Glutamatergic neuron (in vitro differentiated cells): Measurements from ENCODE around the gene NFKBIA. TPM values are rescaled to one million over a fixed set of nuclear protein-coding genes. Genes with fewer than 3 reads are reported as not detected.

Source experiments
- DNase-seq: peaks from one replicate; pipeline ENCODE4 v3.0.0; 2022
- H3K27ac Mint-ChIP-seq: one replicate; pipeline ENCODE4 v1.8.0; 2020; ENCODE audit warnings: mild to moderate bottlenecking, mixed read lengths, inconsistent platforms; ENCODE audit not compliant: unreplicated experiment
- H3K27me3 Mint-ChIP-seq: one replicate; pipeline ENCODE4 v1.8.0; 2020; ENCODE audit warnings: mild to moderate bottlenecking, moderate library complexity, mixed read lengths, inconsistent platforms; ENCODE audit not compliant: unreplicated experiment
- H3K36me3 Mint-ChIP-seq: one replicate; pipeline ENCODE4 v1.8.0; 2020; ENCODE audit warnings: mild to moderate bottlenecking, mixed read lengths, inconsistent platforms; ENCODE audit not compliant: unreplicated experiment
- H3K4me1 Mint-ChIP-seq: one replicate; pipeline ENCODE4 v1.8.0; 2020; ENCODE audit warnings: mild to moderate bottlenecking, low read depth, mixed read lengths, inconsistent platforms; ENCODE audit not compliant: unreplicated experiment
- H3K4me3 Mint-ChIP-seq: one replicate; pipeline ENCODE4 v1.8.0; 2020; ENCODE audit warnings: mild to moderate bottlenecking, mixed read lengths, inconsistent platforms; ENCODE audit not compliant: unreplicated experiment
- H3K9me3 Mint-ChIP-seq: one replicate; pipeline ENCODE4 v1.8.0; 2020; ENCODE audit warnings: mild to moderate bottlenecking, moderate library complexity, mixed read lengths, inconsistent platforms; ENCODE audit not compliant: unreplicated experiment
- CTCF ChIP-seq: fragments of 200-600 bp; sonication (generic); IDR thresholded peaks from one replicate; pipeline ENCODE4 v1.5.0; 2021; ENCODE audit not compliant: partially characterized antibody, unreplicated experiment
- total RNA-seq: library from RNA; stranded (reverse); fragmentation: NEBNext Ultra II Directional; extraction: Animal tissue kit (Norgen Biotek cat#: 25700); gene quantifications from one replicate; pipeline ENCODE4 v1.2.1, GENCODE V29; 2021; ENCODE audit not compliant: unreplicated experiment

NFKBIA gene
- total RNA-seq, 1 donor from 2014 or later, result 20.1 TPM

- H3K27ac Mint-ChIP-seq, result no peak overlapping the region
- no peak overlapping the region for H3K4me3 Mint-ChIP-seq
- peaks cover 2% of the 10 kb centered on the region for H3K4me1 Mint-ChIP-seq
- TF ChIP-seq CTCF, result no peak
- DNase-seq, result no peak
- H3K36me3 Mint-ChIP-seq, result peaks cover 4% of the 10 kb centered on the region
- no peaks in the 10 kb centered on the region for H3K27me3 Mint-ChIP-seq
- no peaks in the 10 kb centered on the region for H3K9me3 Mint-ChIP-seq
Measured at GRCh38 chr14:35368139-35368460, 36.4 kb downstream of the NFKBIA start.

DNA sequence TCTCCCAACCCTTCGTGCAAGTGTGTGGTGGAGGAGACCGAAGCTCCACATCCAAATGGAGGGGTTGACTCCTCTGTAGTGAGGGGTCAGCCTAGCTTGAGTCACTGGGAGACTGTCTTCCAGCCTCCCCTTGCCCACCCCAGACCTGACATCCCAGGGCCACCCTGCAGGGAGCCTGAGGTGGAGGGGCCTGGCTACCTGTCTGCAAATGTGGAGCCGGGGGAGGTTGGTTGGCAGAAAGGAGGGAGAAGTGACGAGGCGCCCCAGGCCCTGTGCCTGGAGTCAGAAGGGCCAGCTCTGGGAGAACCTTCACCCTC is 37.5 kb downstream of the NFKBIA start:
- no peaks in the 10 kb centered on the region for H3K9me3 Mint-ChIP-seq
- no peaks in the 10 kb centered on the region for H3K27me3 Mint-ChIP-seq
- DNase-seq, result no peak
- H3K27ac Mint-ChIP-seq, result no peak overlapping the region
- H3K36me3 Mint-ChIP-seq, result peaks cover 4% of the 10 kb centered on the region
- TF ChIP-seq CTCF, result no peak
- H3K4me1 Mint-ChIP-seq, result peaks cover 2% of the 10 kb centered on the region
- no peak overlapping the region for H3K4me3 Mint-ChIP-seq

- Mint-ChIP-seq H3K4me1 (peaks cover 2% of the 10 kb centered on the region), H3K27ac (no peak overlapping the region), H3K4me3 (no peak overlapping the region), H3K36me3 (peaks cover 4% of the 10 kb centered on the region), H3K27me3 (no peaks in the 10 kb centered on the region), H3K9me3 (no peaks in the 10 kb centered on the region)
- no peak for DNase-seq
- no peak for TF ChIP-seq CTCF
Measured at GRCh38 chr14:35366521-35366976, 38.0 kb downstream of the NFKBIA start.

DNA sequence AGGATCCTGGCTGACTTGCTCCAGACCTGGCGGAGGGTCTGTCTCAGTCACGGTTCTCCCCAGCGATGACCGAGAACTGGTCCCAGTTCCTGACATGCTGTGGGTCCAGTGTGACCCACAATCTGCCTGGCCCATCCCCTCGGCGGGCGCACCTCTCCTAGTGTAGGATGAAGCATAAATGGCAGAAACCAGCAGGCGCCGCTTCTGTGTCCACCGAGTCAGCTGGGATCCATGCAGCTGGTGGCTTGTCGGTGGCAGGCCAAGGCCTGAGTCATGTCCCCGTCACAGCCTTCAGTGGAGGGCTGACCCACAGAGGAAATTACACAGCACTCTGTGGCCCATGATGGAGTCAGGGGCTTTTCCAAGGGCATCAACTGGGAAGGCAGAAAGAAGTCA is 38.5 kb downstream of the NFKBIA start:
- Mint-ChIP-seq H3K27me3 (no peaks in the 10 kb centered on the region), H3K4me3 (no peak overlapping the region), H3K27ac (no peak overlapping the region), H3K4me1 (peaks cover 2% of the 10 kb centered on the region), H3K9me3 (no peaks in the 10 kb centered on the region), H3K36me3 (peaks cover 1% of the 10 kb centered on the region)
- TF ChIP-seq CTCF, result no peak
- no peak for DNase-seq

- H3K9me3 Mint-ChIP-seq, result no peaks in the 10 kb centered on the region
- no peak overlapping the region for H3K4me3 Mint-ChIP-seq
- H3K4me1 Mint-ChIP-seq, result peaks cover 2% of the 10 kb centered on the region
- no peak overlapping the region for H3K27ac Mint-ChIP-seq
- no peak for TF ChIP-seq CTCF
- H3K27me3 Mint-ChIP-seq, result no peaks in the 10 kb centered on the region
- no peaks in the 10 kb centered on the region for H3K36me3 Mint-ChIP-seq
- no peak for DNase-seq
Measured at GRCh38 chr14:35365130-35366055, 39.2 kb downstream of the NFKBIA start.
